ENCODE data around the gene UNC119. TPM values are rescaled to one million over a fixed set of nuclear protein-coding genes. Genes with fewer than 3 reads are reported as not detected.
A peak's percentile ranks its signal among the peaks of the same experiment; 100 is the strongest.

Gene UNC119
- polyA plus RNA-seq, 3 donors, result 77.5 to 189 (median 80.2) TPM

GRCh38 chr17:28592260-28592659 lies 39.8 kb upstream of the UNC119 start:
- TF ChIP-seq CTCF (IDR thresholded peaks at IDR 0.05), result no peak
- Histone ChIP-seq H3K4me2 (replicated peaks; ENCODE audit: extremely low read depth, low read length, poor library complexity, severe bottlenecking) (no peak overlapping the region), H3K9ac (ENCODE audit: insufficient read depth, low read length, poor library complexity, severe bottlenecking) (no peak overlapping the region), H3K79me2 (ENCODE audit: insufficient read depth, low read length) (peaks cover 72% of the 10 kb centered on the region), H2AFZ (ENCODE audit: insufficient read depth, low read depth, low read length, poor library complexity, severe bottlenecking) (no peak overlapping the region), H3K4me1 (ENCODE audit: control insufficient read depth in 1 of 2, insufficient read depth in 2 of 2, low read length in 2 of 2) (peaks cover 0 to 1% of the 10 kb centered on the region in 2 donors), H3K27me3 (ENCODE audit: control insufficient read depth in 2 of 2, insufficient read depth in 2 of 2, low read length in 2 of 2) (no peaks in the 10 kb centered on the region), H3K36me3 (replicated peaks in 1 of 2; ENCODE audit: control insufficient read depth in 1 of 2, insufficient read depth in 2 of 2, low read length in 2 of 2) (peaks cover 40 to 56% of the 10 kb centered on the region in 2 donors), H3K27ac (ENCODE audit: low read depth in 1 of 2, low read length in 2 of 2) (no peak overlapping the region), H3K4me3 (replicated peaks in 1 of 3; ENCODE audit: low read depth in 2 of 3, low read length in 3 of 3) (no peak overlapping the region), H4K20me1 (ENCODE audit: insufficient read depth, low read length) (no peaks in the 10 kb centered on the region), H3K9me3 (replicated peaks in 1 of 2; ENCODE audit: control insufficient read depth in 1 of 2, insufficient read depth in 1 of 2, low read length in 2 of 2) (no peaks in the 10 kb centered on the region)
- H3K36me3 Mint-ChIP-seq, result peaks cover 37 to 62% of the 10 kb centered on the region in 2 donors
- no peaks in the 10 kb centered on the region for H3K27me3 Mint-ChIP-seq (ENCODE audit: low read depth in 3 of 3)
- WGBS (ENCODE audit: insufficient coverage), result 92% methylated on average over 2 of the region's 4 CpGs
- no peak overlapping the region for H3K4me3 Mint-ChIP-seq
- intact Hi-C loops (cut with micrococcal nuclease), result no loop called here
- H3K4me1 Mint-ChIP-seq, result peaks cover 1% of the 10 kb centered on the region
- no peak for DNase-seq
- H3K27ac Mint-ChIP-seq, result peak overlapping the region in 3 of 7 donors; percentile 10 to 21 (median 19)
- H3K9me3 Mint-ChIP-seq, result no peaks in the 10 kb centered on the region

- Histone ChIP-seq H3K9ac (ENCODE audit: insufficient read depth, low read length, poor library complexity, severe bottlenecking) (no peak overlapping the region), H4K20me1 (ENCODE audit: insufficient read depth, low read length) (no peaks in the 10 kb centered on the region), H2AFZ (ENCODE audit: insufficient read depth, low read depth, low read length, poor library complexity, severe bottlenecking) (no peak overlapping the region), H3K36me3 (replicated peaks in 1 of 2; ENCODE audit: control insufficient read depth in 1 of 2, insufficient read depth in 2 of 2, low read length in 2 of 2) (peaks cover 65 to 90% of the 10 kb centered on the region in 2 donors), H3K4me2 (replicated peaks; ENCODE audit: extremely low read depth, low read length, poor library complexity, severe bottlenecking) (no peak overlapping the region), H3K9me3 (replicated peaks in 1 of 2; ENCODE audit: control insufficient read depth in 1 of 2, insufficient read depth in 1 of 2, low read length in 2 of 2) (no peaks in the 10 kb centered on the region), H3K79me2 (ENCODE audit: insufficient read depth, low read length) (peaks cover 20% of the 10 kb centered on the region), H3K4me3 (replicated peaks in 1 of 3; ENCODE audit: low read depth in 2 of 3, low read length in 3 of 3) (no peak overlapping the region), H3K4me1 (ENCODE audit: control insufficient read depth in 1 of 2, insufficient read depth in 2 of 2, low read length in 2 of 2) (no peaks in the 10 kb centered on the region), H3K27ac (ENCODE audit: low read depth in 1 of 2, low read length in 2 of 2) (no peak overlapping the region), H3K27me3 (ENCODE audit: control insufficient read depth in 2 of 2, insufficient read depth in 2 of 2, low read length in 2 of 2) (no peaks in the 10 kb centered on the region)
- no peak for TF ChIP-seq CTCF (IDR thresholded peaks at IDR 0.05)
- Mint-ChIP-seq H3K9me3 (no peaks in the 10 kb centered on the region), H3K27me3 (ENCODE audit: low read depth in 3 of 3) (peaks cover 0 to 2% (median 0%) of the 10 kb centered on the region in 3 donors), H3K4me3 (no peak overlapping the region), H3K27ac (peak overlapping the region in 2 of 7 donors; percentile 12 to 62), H3K36me3 (peaks cover 27 to 32% of the 10 kb centered on the region in 2 donors), H3K4me1 (no peaks in the 10 kb centered on the region)
- DNase-seq, result no peak
- WGBS (ENCODE audit: insufficient coverage), result 59% methylated on average over 3 of the region's 3 CpGs
- intact Hi-C loops (cut with micrococcal nuclease), result no loop called here
Measured at GRCh38 chr17:28585851-28586250, 33.4 kb upstream of the UNC119 start.

Data from CD14-positive monocyte (primary cell).